DMS79 (cell line): ENCODE measurements around the gene IBA57.

Source experiments
- DNase-seq: peaks from one replicate; lab custom pipeline; 2025; lab: John Stamatoyannopoulos, UW

IBA57 gene

GRCh38 chr1:228165372-228166169 is at the start of gene IBA57:
TSS of gene IBA57 (plus strand) at chr1:228165804. CDS start at chr1:228165817, 13 bp downstream.
- peak; percentile 93 for DNase-seq

GRCh38 chr1:228117335-228117734 is 48.3 kb upstream of the IBA57 start:
- DNase-seq, result no peak

- DNase-seq, result no peak
Observed at GRCh38 chr1:228118040-228118439, 47.6 kb upstream of the IBA57 start.

GRCh38 chr1:228120351-228120750 is 45.3 kb upstream of the IBA57 start:
- no peak for DNase-seq

GRCh38 chr1:228120857-228121489 is 44.6 kb upstream of the IBA57 start:
- DNase-seq, result no peak

GRCh38 chr1:228122921-228123441 is 42.6 kb upstream of the IBA57 start:
- no peak for DNase-seq

- DNase-seq, result no peak
Observed at GRCh38 chr1:228123505-228123904, 42.1 kb upstream of the IBA57 start.

GRCh38 chr1:228125185-228125584 is 40.4 kb upstream of the IBA57 start:
- no peak for DNase-seq

- DNase-seq, result no peak
Observed at GRCh38 chr1:228131766-228132165, 33.8 kb upstream of the IBA57 start.

GRCh38 chr1:228134591-228134990 is 31.0 kb upstream of the IBA57 start:
- no peak for DNase-seq

GRCh38 chr1:228136901-228137300 is 28.7 kb upstream of the IBA57 start:
- no peak for DNase-seq

GRCh38 chr1:228139406-228139930 is 26.1 kb upstream of the IBA57 start:
- DNase-seq, result no peak

- peak; percentile 96 for DNase-seq
Observed at GRCh38 chr1:228139931-228140723, 25.5 kb upstream of the IBA57 start, which contains the start of gene GUK1. TSS of gene GUK1 (plus strand) at chr1:228140279. CDS start at chr1:228140303, 24 bp downstream.

GRCh38 chr1:228140724-228141225 is 24.8 kb upstream of the IBA57 start:
- DNase-seq, result no peak

- DNase-seq, result peak; percentile 69
Observed at GRCh38 chr1:228141226-228142044, 24.2 kb upstream of the IBA57 start.

- no peak for DNase-seq
Observed at GRCh38 chr1:228142155-228142691, 23.4 kb upstream of the IBA57 start.

- no peak for DNase-seq
Observed at GRCh38 chr1:228142701-228143136, 22.9 kb upstream of the IBA57 start.

- DNase-seq, result no peak
Observed at GRCh38 chr1:228143480-228144192, 22.0 kb upstream of the IBA57 start.

GRCh38 chr1:228144193-228144992 is 21.2 kb upstream of the IBA57 start:
- no peak for DNase-seq
